Astrocyte (in vitro differentiated cells and primary cell): ENCODE results near the gene PRRT3.

Experiments
- CTCF ChIP-seq: IDR thresholded peaks from 2 replicates; pipeline ENCODE4 v1.5.1; 2011; ENCODE audit warnings: low read depth, mild to moderate bottlenecking, inconsistent platforms, low read length, moderate library complexity; ENCODE audit not compliant: insufficient read depth
- EZH2 ChIP-seq: IDR thresholded peaks from 2 replicates; pipeline ENCODE4 v1.6.1; 2012; ENCODE audit warnings: mild to moderate bottlenecking, low read length, inconsistent platforms; ENCODE audit not compliant: insufficient read depth

GRCh38 chr3:9903238-9903624 lies 49.0 kb downstream of the PRRT3 start:
- TF ChIP-seq EZH2 (no peak), CTCF (no peak)
